GM21717 (cell line): ENCODE measurements around the gene ANKRD49.

ENCODE experiments used
- ATAC-seq: cut with Tn5 transposase; IDR thresholded peaks from one replicate; pipeline ENCODE4 v1.9.1; 2021; ENCODE audit warnings: mild to moderate bottlenecking, moderate library complexity; ENCODE audit not compliant: unreplicated experiment

Gene ANKRD49

GRCh38 chr11:94543695-94544645, 50.2 kb downstream of the ANKRD49 start, which contains the start of gene FUT4:
Gene FUT4, plus strand, starts transcription at chr11:94543921. Its CDS starts 213 bp downstream, at chr11:94544134.
- peak; percentile 88 for ATAC-seq

DNA sequence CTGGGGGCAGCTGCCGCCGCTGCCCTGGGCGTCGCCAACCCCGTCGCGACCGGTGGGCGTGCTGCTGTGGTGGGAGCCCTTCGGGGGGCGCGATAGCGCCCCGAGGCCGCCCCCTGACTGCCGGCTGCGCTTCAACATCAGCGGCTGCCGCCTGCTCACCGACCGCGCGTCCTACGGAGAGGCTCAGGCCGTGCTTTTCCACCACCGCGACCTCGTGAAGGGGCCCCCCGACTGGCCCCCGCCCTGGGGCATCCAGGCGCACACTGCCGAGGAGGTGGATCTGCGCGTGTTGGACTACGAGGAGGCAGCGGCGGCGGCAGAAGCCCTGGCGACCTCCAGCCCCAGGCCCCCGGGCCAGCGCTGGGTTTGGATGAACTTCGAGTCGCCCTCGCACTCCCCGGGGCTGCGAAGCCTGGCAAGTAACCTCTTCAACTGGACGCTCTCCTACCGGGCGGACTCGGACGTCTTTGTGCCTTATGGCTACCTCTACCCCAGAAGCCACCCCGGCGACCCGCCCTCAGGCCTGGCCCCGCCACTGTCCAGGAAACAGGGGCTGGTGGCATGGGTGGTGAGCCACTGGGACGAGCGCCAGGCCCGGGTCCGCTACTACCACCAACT, 51.0 kb downstream of the ANKRD49 start:
- ATAC-seq = no peak

DNA sequence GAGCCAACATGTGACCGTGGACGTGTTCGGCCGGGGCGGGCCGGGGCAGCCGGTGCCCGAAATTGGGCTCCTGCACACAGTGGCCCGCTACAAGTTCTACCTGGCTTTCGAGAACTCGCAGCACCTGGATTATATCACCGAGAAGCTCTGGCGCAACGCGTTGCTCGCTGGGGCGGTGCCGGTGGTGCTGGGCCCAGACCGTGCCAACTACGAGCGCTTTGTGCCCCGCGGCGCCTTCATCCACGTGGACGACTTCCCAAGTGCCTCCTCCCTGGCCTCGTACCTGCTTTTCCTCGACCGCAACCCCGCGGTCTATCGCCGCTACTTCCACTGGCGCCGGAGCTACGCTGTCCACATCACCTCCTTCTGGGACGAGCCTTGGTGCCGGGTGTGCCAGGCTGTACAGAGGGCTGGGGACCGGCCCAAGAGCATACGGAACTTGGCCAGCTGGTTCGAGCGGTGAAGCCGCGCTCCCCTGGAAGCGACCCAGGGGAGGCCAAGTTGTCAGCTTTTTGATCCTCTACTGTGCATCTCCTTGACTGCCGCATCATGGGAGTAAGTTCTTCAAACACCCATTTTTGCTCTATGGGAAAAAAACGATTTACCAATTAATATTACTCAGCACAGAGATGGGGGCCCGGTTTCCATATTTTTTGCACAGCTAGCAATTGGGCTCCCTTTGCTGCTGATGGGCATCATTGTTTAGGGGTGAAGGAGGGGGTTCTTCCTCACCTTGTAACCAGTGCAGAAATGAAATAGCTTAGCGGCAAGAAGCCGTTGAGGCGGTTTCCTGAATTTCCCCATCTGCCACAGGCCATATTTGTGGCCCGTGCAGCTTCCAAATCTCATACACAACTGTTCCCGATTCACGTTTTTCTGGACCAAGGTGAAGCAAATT, 51.7 kb downstream of the ANKRD49 start:
- no peak for ATAC-seq

DNA sequence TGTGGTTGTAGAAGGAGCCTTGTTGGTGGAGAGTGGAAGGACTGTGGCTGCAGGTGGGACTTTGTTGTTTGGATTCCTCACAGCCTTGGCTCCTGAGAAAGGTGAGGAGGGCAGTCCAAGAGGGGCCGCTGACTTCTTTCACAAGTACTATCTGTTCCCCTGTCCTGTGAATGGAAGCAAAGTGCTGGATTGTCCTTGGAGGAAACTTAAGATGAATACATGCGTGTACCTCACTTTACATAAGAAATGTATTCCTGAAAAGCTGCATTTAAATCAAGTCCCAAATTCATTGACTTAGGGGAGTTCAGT, 52.3 kb downstream of the ANKRD49 start:
- ATAC-seq = no peak

- ATAC-seq = no peak
Measured at GRCh38 chr11:94546886-94547285, 53.1 kb downstream of the ANKRD49 start.

DNA sequence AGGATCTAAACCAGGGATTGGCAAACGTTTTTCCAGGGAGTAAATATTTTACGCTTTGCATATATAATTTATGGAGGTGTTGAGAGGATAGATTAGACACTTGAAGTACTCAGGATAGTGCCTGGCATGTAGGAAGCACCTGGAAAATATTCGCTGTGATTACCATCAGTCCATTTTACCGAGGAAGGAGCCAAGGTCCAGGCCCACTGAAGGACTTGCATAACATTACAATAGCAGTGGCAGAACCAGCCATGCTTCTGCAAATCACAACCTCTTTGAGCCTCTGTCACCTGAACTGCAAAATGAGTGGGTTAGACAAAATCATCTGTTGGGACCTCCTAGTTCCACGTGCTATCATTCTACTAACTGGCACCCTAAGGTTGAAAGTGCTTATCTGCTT, 55.4 kb downstream of the ANKRD49 start:
- ATAC-seq = no peak
